HG03457 (cell line): ENCODE results near the gene UBE2Q1.

Experiments
- ATAC-seq: cut with Tn5 transposase; IDR thresholded peaks from one replicate; pipeline ENCODE4 v1.9.1; 2021; ENCODE audit warnings: moderate number of reproducible peaks; ENCODE audit not compliant: unreplicated experiment

UBE2Q1 gene

GRCh38 chr1:154577346-154578057 lies 19.0 kb upstream of the UBE2Q1 start:
- ATAC-seq = no peak

GRCh38 chr1:154575951-154576566 lies 17.6 kb upstream of the UBE2Q1 start:
- ATAC-seq = no peak

- no peak for ATAC-seq
Observed at GRCh38 chr1:154575147-154575927, 16.9 kb upstream of the UBE2Q1 start.

DNA sequence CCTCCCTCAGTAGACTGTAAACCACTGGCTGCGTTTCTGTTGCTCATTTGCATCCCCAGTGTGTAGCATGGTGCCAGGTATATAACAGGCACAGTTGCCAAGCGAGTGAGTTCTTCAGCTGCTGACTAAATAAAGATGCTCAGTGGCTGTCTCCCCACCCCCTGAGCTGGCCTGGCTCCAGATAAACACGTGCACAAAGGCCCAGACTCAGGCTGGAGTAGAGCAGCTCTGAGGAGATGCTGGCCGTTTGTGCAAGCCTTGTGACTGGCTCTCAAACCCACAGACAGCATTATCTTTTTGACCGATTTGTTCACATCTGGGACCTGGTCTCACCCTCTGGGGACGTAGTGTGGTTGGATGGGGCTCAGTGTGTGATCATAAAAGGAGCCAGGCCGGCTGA lies 16.3 kb upstream of the UBE2Q1 start:
- no peak for ATAC-seq

DNA sequence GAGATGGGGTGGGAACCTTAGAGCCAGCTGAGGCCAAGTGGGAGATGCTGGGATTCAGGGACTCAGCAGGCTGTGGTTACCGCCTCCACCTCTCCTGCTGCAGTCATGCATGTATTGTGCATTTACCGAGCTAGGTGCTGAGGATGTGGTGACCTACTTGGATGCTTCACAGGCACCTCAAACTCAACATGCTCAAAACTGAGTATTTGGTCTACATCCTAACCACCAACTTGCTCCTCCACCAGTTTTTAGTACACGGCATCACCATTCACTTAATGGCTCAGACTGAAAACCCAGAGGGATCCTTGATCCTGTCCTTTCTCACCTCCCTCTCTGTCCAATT lies 14.7 kb upstream of the UBE2Q1 start:
- no peak for ATAC-seq

- ATAC-seq = no peak
Observed at GRCh38 chr1:154572468-154573167, 14.2 kb upstream of the UBE2Q1 start.

DNA sequence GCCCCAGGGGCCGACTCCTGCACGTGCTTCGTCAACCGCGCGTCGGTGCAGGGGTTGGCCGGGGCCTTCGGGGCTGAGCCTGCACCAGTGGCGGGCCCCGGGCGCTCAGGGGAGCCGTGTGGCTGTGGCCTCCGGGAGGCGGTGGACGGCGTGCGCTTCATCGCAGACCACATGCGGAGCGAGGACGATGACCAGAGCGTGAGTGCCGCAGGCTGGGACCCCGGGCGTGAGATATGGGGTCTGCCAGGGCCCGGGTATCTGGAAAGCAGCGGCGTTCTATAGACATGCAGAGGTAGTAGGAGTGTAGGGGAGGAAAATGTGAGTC lies 13.5 kb upstream of the UBE2Q1 start:
- no peak for ATAC-seq

DNA sequence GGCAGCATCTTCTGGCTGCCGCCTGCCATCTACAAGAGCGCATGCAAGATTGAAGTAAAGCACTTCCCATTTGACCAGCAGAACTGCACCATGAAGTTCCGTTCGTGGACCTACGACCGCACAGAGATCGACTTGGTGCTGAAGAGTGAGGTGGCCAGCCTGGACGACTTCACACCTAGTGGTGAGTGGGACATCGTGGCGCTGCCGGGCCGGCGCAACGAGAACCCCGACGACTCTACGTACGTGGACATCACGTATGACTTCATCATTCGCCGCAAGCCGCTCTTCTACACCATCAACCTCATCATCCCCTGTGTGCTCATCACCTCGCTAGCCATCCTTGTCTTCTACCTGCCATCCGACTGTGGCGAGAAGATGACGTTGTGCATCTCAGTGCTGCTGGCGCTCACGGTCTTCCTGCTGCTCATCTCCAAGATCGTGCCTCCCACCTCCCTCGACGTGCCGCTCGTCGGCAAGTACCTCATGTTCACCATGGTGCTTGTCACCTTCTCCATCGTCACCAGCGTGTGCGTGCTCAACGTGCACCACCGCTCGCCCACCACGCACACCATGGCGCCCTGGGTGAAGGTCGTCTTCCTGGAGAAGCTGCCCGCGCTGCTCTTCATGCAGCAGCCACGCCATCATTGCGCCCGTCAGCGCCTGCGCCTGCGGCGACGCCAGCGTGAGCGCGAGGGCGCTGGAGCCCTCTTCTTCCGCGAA lies 12.9 kb upstream of the UBE2Q1 start:
- ATAC-seq = no peak

DNA sequence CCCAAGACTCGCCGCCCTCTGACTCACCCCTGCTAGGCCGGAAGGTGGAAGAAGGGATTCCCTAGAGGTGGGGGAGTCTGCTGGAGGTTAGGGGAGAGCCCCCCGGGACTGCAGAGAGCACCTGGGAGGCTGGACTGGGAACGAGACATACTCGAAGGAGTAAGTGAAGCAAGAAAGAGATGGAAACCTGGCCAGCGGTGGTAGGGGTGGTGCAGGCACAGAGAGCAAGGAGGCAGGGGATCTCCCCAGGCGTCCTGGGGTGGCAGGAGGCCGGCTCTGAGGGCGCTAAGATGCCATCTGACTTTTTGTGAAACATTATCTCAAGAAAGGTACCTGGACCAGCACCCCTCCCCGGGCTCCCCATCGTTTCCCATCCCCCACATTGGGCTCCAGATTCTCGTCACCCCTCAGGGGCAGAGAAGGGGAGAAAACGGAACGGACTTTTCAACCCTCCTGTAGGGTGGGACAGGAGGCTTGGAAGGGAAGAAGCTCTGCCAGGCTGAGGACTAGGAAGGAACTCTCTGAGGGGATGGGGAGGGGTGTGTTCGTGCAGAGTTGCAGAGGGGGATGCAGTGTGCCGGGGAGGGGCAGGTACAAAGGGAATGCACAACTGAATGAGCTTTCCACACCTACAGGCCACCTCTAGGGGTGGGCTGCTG lies 9.8 kb upstream of the UBE2Q1 start:
- ATAC-seq = no peak

- no peak for ATAC-seq
Observed at GRCh38 chr1:154567386-154568156, 9.1 kb upstream of the UBE2Q1 start, which contains the start of gene CHRNB2. TSS of gene CHRNB2 (plus strand) at chr1:154567778. CDS start at chr1:154568045, 267 bp downstream.

GRCh38 chr1:154565876-154566275 lies 7.4 kb upstream of the UBE2Q1 start:
- ATAC-seq = no peak

DNA sequence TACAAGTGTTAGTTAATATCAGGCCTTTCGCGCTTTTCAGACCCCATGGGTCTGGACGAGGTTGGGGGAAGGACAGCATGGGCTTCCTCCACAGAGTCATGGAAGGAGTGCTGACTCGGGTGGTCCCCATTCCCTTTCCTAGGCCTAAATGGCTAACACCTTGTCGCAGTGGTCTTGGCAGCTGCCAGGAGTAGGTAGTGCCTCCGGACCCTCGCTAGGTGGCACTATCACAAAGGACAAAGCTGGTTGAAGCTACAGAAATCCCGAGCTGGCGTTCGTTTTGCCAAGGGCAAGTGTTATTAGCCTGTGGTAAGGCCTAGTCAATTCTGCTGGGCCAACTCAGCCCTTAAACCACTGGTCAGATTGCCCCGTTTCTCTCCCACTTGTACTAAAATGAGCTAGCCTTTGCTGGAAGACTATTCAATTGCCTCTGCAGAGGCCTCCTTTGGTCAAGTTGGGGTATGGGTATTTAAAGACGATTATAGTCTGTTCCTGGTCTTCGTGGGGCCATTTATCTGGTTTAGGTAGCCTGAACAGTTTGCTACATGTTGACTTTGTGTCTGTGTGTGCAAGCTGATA lies 1.1 kb upstream of the UBE2Q1 start:
- peak; percentile 37 for ATAC-seq

- peak; percentile 85 for ATAC-seq
Observed at GRCh38 chr1:154558720-154559465, 431 bp upstream of the UBE2Q1 start.

GRCh38 chr1:154557248-154557938 lies 1.1 kb downstream of the UBE2Q1 start:
- no peak for ATAC-seq

- no peak for ATAC-seq
Observed at GRCh38 chr1:154556422-154556821, 2.0 kb downstream of the UBE2Q1 start.

- no peak for ATAC-seq
Observed at GRCh38 chr1:154553056-154554030, 5.1 kb downstream of the UBE2Q1 start.

- no peak for ATAC-seq
Observed at GRCh38 chr1:154552036-154552435, 6.4 kb downstream of the UBE2Q1 start.
